Hepatocyte (in vitro differentiated cells): ENCODE results near the gene NAIF1. TPM values are rescaled to one million over a fixed set of nuclear protein-coding genes. Genes with fewer than 3 reads are reported as not detected.
A peak's percentile ranks its signal among the peaks of the same experiment; 100 is the strongest.

Experiments used
- DNase-seq: peaks from one replicate; pipeline ENCODE4 v3.0.0-alpha.2; 2016; ENCODE audit warnings: low spot score
- H2AFZ ChIP-seq: fragments of 200-600 bp; sonication (generic); 2 replicates; pipeline ENCODE4 v1.6.0; 2016; ENCODE audit warnings: antibody characterized with exemption, mild to moderate bottlenecking
- H3K27ac ChIP-seq: fragments of 200-600 bp; sonication (generic); 2 replicates; pipeline ENCODE4 v1.5.1; 2016; ENCODE audit warnings: mild to moderate bottlenecking
- H3K27me3 ChIP-seq: fragments of 200-600 bp; sonication (generic); 2 replicates; pipeline ENCODE4 v1.6.1; 2016
- H3K36me3 ChIP-seq: fragments of 200-600 bp; sonication (generic); replicated peaks from 2 replicates; pipeline ENCODE4 v1.5.1; 2016; ENCODE audit warnings: low read depth; ENCODE audit not compliant: insufficient read depth
- H3K4me1 ChIP-seq: fragments of 200-600 bp; sonication (generic); 2 replicates; pipeline ENCODE4 v1.5.1; 2016; ENCODE audit warnings: mild to moderate bottlenecking, moderate library complexity; ENCODE audit not compliant: insufficient read depth
- H3K4me2 ChIP-seq: fragments of 200-600 bp; sonication (generic); 2 replicates; pipeline ENCODE4 v1.6.0; 2016
- H3K4me3 ChIP-seq: fragments of 200-600 bp; sonication (generic); 2 replicates; pipeline ENCODE4 v1.5.1; 2016; ENCODE audit warnings: mild to moderate bottlenecking
- H3K79me2 ChIP-seq: fragments of 200-600 bp; sonication (generic); 2 replicates; pipeline ENCODE4 v1.6.0; 2017; ENCODE audit warnings: mild to moderate bottlenecking
- H3K9me2 ChIP-seq: fragments of 200-600 bp; sonication (generic); replicated peaks from 2 replicates; pipeline ENCODE4 v1.6.0; 2017; ENCODE audit warnings: mild to moderate bottlenecking; ENCODE audit not compliant: insufficient read depth
- H3K9me3 ChIP-seq: fragments of 200-600 bp; sonication (generic); 2 replicates; pipeline ENCODE4 v1.5.1; 2016; ENCODE audit warnings: low read depth, mild to moderate bottlenecking
- H4K20me1 ChIP-seq: fragments of 200-600 bp; sonication (generic); 2 replicates; pipeline ENCODE4 v1.6.0; 2016; ENCODE audit warnings: mild to moderate bottlenecking; ENCODE audit not compliant: insufficient read depth, poor library complexity, severe bottlenecking
- EZH2 ChIP-seq: fragments of 200-600 bp; sonication (generic); IDR thresholded peaks from 2 replicates; pipeline ENCODE4 v1.6.1; 2016; ENCODE audit warnings: antibody characterized with exemption, mild to moderate bottlenecking, borderline replicate concordance
- EZH2phosphoT487 ChIP-seq: fragments of 200-600 bp; sonication (generic); IDR thresholded peaks from one replicate; pipeline ENCODE4 v1.6.1; 2018; ENCODE audit warnings: antibody characterized with exemption, mild to moderate bottlenecking, low read depth, moderate library complexity; ENCODE audit not compliant: unreplicated experiment, severe bottlenecking
- WGBS: methylation state at CpG from one replicate; pipeline ENCODE4 v1.1.6; 2016; ENCODE audit warnings: low lambda C conversion rate; ENCODE audit errors: missing lambda C conversion rate; 5-methylcytosine and 5-hydroxymethylcytosine counted together
- polyA plus RNA-seq: library from polyadenylated mRNA; unstranded; fragments of >200 nt; fragmentation: Nextera tagmentation; extraction: Ambion mirVana; gene quantifications from 2 replicates; pipeline ENCODE4 v1.2.1, GENCODE V29; 2016
- total RNA-seq: library from RNA; depleted of rRNA; stranded (reverse); fragments of >200 nt; gene quantifications from 2 replicates; pipeline ENCODE4 v1.2.3, GENCODE V29; 2014
- TF ChIP-seq, protein P1 (sequence below): fragments of 200-600 bp; sonication (generic); IDR thresholded peaks from 2 replicates; pipeline ENCODE4 v1.5.1; 2016; ENCODE audit warnings: antibody characterized with exemption, mild to moderate bottlenecking; ENCODE audit not compliant: poor library complexity

Gene NAIF1
- total and polyA plus RNA-seq, 2 experiments from 2014 or later: 8.0 to 10.3 TPM

DNA sequence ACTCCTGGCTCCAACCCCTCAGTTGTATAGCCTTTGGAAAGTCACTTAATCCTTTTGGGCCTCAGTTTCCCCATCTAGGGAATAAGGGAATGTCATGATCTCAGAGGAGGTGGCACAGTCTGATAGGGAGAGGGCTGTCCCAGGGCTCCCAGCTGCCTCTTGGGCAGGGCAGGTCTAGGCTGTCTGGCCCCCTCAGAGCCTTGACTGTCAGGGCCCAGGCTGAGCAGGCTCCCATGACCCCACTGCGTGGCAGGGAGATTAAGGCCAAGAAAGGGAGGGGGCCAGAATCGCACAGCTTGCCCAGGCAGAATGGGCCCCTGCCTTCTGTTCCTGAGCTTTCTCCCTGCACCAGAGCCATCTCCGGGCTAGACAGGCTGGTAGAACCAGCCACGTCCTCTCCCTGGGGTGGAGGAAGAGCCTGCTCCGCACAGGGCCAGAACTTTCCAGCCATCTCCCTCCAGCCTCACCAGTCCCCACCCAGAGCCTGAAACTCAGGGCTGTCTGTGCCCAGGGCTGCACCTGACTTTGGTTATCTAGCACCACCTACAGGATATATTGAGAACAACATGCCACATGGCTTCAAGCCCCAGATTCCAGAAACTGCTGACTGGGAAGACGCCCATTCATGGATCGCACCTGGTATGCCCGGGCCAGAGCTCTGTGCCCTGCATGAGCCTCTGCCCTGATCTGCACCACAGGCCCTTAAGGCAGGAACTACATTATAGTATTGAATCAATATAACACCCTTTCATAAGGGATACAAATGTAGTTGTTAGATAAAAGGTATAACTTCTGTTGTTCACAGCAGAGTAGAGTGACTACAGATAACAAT, 32.1 kb downstream of the NAIF1 start:
- H3K79me2 ChIP-seq: no peaks in the 10 kb centered on the region
- no peak overlapping the region for H3K4me3 ChIP-seq
- no peak overlapping the region for H2AFZ ChIP-seq
- no peaks in the 10 kb centered on the region for H3K36me3 ChIP-seq
- no peaks in the 10 kb centered on the region for H3K9me3 ChIP-seq
- H3K27me3 ChIP-seq: no peaks in the 10 kb centered on the region
- no peaks in the 10 kb centered on the region for H3K4me1 ChIP-seq
- H3K9me2 ChIP-seq: no peaks in the 10 kb centered on the region
- no peaks in the 10 kb centered on the region for H4K20me1 ChIP-seq
- peak; percentile 88 for DNase-seq
- H3K4me2 ChIP-seq: no peak overlapping the region
- TF ChIP-seq EZH2phosphoT487: no peak
- TF ChIP-seq, protein P1, sequence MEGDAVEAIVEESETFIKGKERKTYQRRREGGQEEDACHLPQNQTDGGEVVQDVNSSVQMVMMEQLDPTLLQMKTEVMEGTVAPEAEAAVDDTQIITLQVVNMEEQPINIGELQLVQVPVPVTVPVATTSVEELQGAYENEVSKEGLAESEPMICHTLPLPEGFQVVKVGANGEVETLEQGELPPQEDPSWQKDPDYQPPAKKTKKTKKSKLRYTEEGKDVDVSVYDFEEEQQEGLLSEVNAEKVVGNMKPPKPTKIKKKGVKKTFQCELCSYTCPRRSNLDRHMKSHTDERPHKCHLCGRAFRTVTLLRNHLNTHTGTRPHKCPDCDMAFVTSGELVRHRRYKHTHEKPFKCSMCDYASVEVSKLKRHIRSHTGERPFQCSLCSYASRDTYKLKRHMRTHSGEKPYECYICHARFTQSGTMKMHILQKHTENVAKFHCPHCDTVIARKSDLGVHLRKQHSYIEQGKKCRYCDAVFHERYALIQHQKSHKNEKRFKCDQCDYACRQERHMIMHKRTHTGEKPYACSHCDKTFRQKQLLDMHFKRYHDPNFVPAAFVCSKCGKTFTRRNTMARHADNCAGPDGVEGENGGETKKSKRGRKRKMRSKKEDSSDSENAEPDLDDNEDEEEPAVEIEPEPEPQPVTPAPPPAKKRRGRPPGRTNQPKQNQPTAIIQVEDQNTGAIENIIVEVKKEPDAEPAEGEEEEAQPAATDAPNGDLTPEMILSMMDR: peak; percentile 77
- WGBS: 33% methylated on average over 8 of the region's 8 CpGs
- H3K27ac ChIP-seq: no peak overlapping the region

DNA sequence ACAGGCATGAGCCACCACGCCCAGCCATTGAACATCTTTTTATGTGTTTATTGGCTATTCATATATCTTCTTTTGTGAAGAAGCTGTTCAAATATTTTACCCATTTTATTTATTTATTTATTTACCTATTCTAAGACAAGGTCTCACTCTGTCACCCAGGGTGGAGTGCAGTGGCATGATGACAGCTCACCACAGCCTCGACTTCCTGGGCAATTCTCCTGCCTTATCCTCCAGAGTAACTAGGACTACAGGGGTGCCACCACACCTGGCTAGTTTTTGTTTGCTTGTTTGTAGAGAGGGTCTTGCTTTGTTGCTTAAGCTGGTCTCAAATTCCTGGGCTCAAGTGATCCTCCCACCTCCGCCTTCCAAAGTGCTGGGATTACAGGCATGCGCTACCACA, 33.5 kb downstream of the NAIF1 start:
- H3K9me3 ChIP-seq: no peaks in the 10 kb centered on the region
- no peak overlapping the region for H3K27ac ChIP-seq
- no peak overlapping the region for H2AFZ ChIP-seq
- no peaks in the 10 kb centered on the region for H4K20me1 ChIP-seq
- H3K27me3 ChIP-seq: no peaks in the 10 kb centered on the region
- no peaks in the 10 kb centered on the region for H3K4me1 ChIP-seq
- H3K79me2 ChIP-seq: no peaks in the 10 kb centered on the region
- WGBS: 83% methylated on average over 4 of the region's 4 CpGs
- no peak for DNase-seq
- no peak overlapping the region for H3K4me3 ChIP-seq
- H3K9me2 ChIP-seq: no peaks in the 10 kb centered on the region
- TF ChIP-seq EZH2phosphoT487 (no peak), EZH2 (no peak)
- TF ChIP-seq, protein P1: no peak
- H3K36me3 ChIP-seq: no peaks in the 10 kb centered on the region
- no peak overlapping the region for H3K4me2 ChIP-seq

DNA sequence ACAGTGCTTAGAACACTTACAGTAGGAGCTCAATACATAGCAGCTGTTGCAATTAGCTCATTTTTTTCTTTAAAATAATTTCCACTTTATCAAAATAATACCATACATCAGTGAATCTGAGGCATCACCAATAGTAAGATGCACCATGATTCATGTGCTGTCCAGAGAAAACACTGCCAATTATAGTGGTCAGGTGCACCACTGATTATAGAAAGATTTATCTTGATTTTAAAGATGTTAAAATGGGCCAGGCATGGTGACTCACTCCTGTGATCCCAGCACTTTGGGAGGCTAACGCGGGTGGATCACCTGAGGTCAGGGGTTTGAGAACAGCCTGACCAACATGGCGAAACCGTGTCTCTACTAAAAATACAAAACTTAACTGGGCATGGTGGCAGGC, 39.4 kb downstream of the NAIF1 start:
- no peak for DNase-seq
- Histone ChIP-seq H3K27me3 (no peaks in the 10 kb centered on the region), H3K4me2 (no peak overlapping the region), H2AFZ (no peak overlapping the region), H3K9me2 (no peaks in the 10 kb centered on the region), H3K4me1 (peaks cover 3% of the 10 kb centered on the region), H3K9me3 (no peaks in the 10 kb centered on the region), H3K79me2 (no peaks in the 10 kb centered on the region), H4K20me1 (no peaks in the 10 kb centered on the region), H3K36me3 (no peaks in the 10 kb centered on the region), H3K27ac (no peak overlapping the region), H3K4me3 (no peak overlapping the region)
- TF ChIP-seq, protein P1: no peak
- no peak for TF ChIP-seq EZH2
- TF ChIP-seq EZH2phosphoT487: no peak
- 93% methylated on average over 4 of the region's 4 CpGs for WGBS
